ENCODE results near the gene RAB26.
"Not testable (repeated sequence)": the region's sequence is repeated elsewhere in the genome, so short reads cannot be mapped to it uniquely, and the experiment has no call there.

RAB26 gene

GRCh38 chr16:2147981-2148671 is at the start of gene RAB26:
RAB26 (plus strand) TSS chr16:2148625; CDS start chr16:2148784, 159 bp downstream.
- no peak for DNase-seq

GRCh38 chr16:2101581-2101980 is 46.8 kb upstream of the RAB26 start:
- DNase-seq = not testable (repeated sequence)

- DNase-seq = no peak
Measured at GRCh38 chr16:2102471-2102870, 46.0 kb upstream of the RAB26 start.

GRCh38 chr16:2104464-2104863 is 44.0 kb upstream of the RAB26 start:
- DNase-seq = not testable (repeated sequence)

- not testable (repeated sequence) for DNase-seq
Measured at GRCh38 chr16:2105291-2105690, 43.1 kb upstream of the RAB26 start.

- not testable (repeated sequence) for DNase-seq
Measured at GRCh38 chr16:2105769-2106168, 42.7 kb upstream of the RAB26 start.

- DNase-seq = not testable (repeated sequence)
Measured at GRCh38 chr16:2106211-2106610, 42.2 kb upstream of the RAB26 start.

GRCh38 chr16:2107121-2107790 is 41.2 kb upstream of the RAB26 start:
- not testable (repeated sequence) for DNase-seq

GRCh38 chr16:2107791-2108125 is 40.7 kb upstream of the RAB26 start:
- DNase-seq = not testable (repeated sequence)

- DNase-seq = not testable (repeated sequence)
Measured at GRCh38 chr16:2108446-2109270, 39.8 kb upstream of the RAB26 start.

GRCh38 chr16:2109271-2109580 is 39.2 kb upstream of the RAB26 start:
- not testable (repeated sequence) for DNase-seq

- DNase-seq = not testable (repeated sequence)
Measured at GRCh38 chr16:2109872-2110271, 38.6 kb upstream of the RAB26 start.

GRCh38 chr16:2110332-2111008 is 38.0 kb upstream of the RAB26 start:
- not testable (repeated sequence) for DNase-seq

- DNase-seq = not testable (repeated sequence)
Measured at GRCh38 chr16:2111009-2111353, 37.4 kb upstream of the RAB26 start.

GRCh38 chr16:2111412-2112335 is 36.8 kb upstream of the RAB26 start:
- DNase-seq = not testable (repeated sequence)

GRCh38 chr16:2112539-2113106 is 35.8 kb upstream of the RAB26 start:
- not testable (repeated sequence) for DNase-seq

GRCh38 chr16:2114225-2114624 is 34.2 kb upstream of the RAB26 start:
- not testable (repeated sequence) for DNase-seq

- not testable (repeated sequence) for DNase-seq
Measured at GRCh38 chr16:2114885-2115590, 33.4 kb upstream of the RAB26 start.

GRCh38 chr16:2115591-2115973 is 32.8 kb upstream of the RAB26 start:
- no peak for DNase-seq

GRCh38 chr16:2116428-2116827 is 32.0 kb upstream of the RAB26 start:
- not testable (repeated sequence) for DNase-seq

GRCh38 chr16:2117341-2117740 is 31.1 kb upstream of the RAB26 start:
- DNase-seq = not testable (repeated sequence)
